ENCODE results near the gene REEP1. TPM values are rescaled to one million over a fixed set of nuclear protein-coding genes. Genes with fewer than 3 reads are reported as not detected.

The REEP1 gene
- total and polyA plus RNA-seq, 2 of the 8 experiments (the other 6 are each of a cell fraction or from before 2014, with no cell fraction given): 0.74 to 1.5 TPM

- Histone ChIP-seq H3K4me2 (ENCODE audit: insufficient read depth in 1 of 2, low read depth in 2 of 2, low read length in 2 of 2) (peak overlapping the region; percentile 82 to 94), H3K27me3 (replicated peaks in 1 of 4; ENCODE audit: control insufficient read depth in 3 of 4, extremely low read depth in 1 of 4, insufficient read depth in 3 of 4, low read length in 3 of 4) (peaks cover 22 to 55% (median 46%) of the 10 kb centered on the region in 4 experiments)
- peak in 1 of 2 experiments; percentile 61 for DNase-seq (ENCODE audit: low read depth in 1 of 2, low spot score in 2 of 2)
- TF ChIP-seq BRCA1 (IDR thresholded peaks at IDR 0.05; ENCODE audit: low read depth, low read length) (no peak), NANOG (IDR thresholded peaks at IDR 0.05; ENCODE audit: insufficient read depth, low read depth, low read length, poor library complexity, severe bottlenecking) (no peak), SP1 (IDR thresholded peaks at IDR 0.05; ENCODE audit: low read depth, low read length) (no peak), CBX8 (IDR thresholded peaks at IDR 0.05; ENCODE audit: borderline replicate concordance, low read depth, low read length) (no peak), EZH2 (IDR thresholded peaks at IDR 0.05; ENCODE audit: low read depth, low read length, severe bottlenecking) (peak; percentile 61), SUZ12 (IDR thresholded peaks at IDR 0.05; ENCODE audit: low read length) (peak; percentile 56), GABPA (IDR thresholded peaks at IDR 0.05; ENCODE audit: borderline replicate concordance, insufficient read depth, low read length) (no peak), KDM4A (IDR thresholded peaks at IDR 0.05; ENCODE audit: low read depth, low read length, severe bottlenecking) (peak; percentile 45), CTBP2 (IDR thresholded peaks at IDR 0.05; ENCODE audit: borderline replicate concordance, insufficient read depth, insufficient read length, low read length) (no peak), BCL11A (IDR thresholded peaks at IDR 0.05; ENCODE audit: low read depth in 2 of 2, low read length in 2 of 2) (no peak), ASH2L (IDR thresholded peaks at IDR 0.05; ENCODE audit: low read length) (no peak), TAF7 (optimal IDR thresholded peaks at IDR 0.05; ENCODE audit: borderline replicate concordance, low read depth, low read length) (no peak), EGR1 (IDR thresholded peaks at IDR 0.05; ENCODE audit: borderline replicate concordance, low read depth, low read length) (no peak)
Observed at GRCh38 chr2:86336675-86337243, 667 bp downstream of the REEP1 start.

More at GRCh38 chr2:86336675-86337243, 667 bp downstream of the REEP1 start:
- H3K9ac ChIP-seq (replicated peaks in 1 of 4; ENCODE audit: extremely low read depth in 1 of 4, low read depth in 3 of 4, low read length in 3 of 4): peak overlapping the region in 1 of 4 experiments; percentile 8; a peak in 1 of 7 replicates
- H3K23me2 ChIP-seq (ENCODE audit: low read depth, low read length): peaks cover 6% of the 10 kb centered on the region
- no peak overlapping the region for H2BK20ac ChIP-seq (ENCODE audit: low read length)
- no peak overlapping the region for H2AFZ ChIP-seq (ENCODE audit: low read length)
- H3K4ac ChIP-seq (replicated peaks; ENCODE audit: insufficient read length, low read depth, low read length): no peak overlapping the region
- peak overlapping the region; percentile 43 to 66 (median 52) for H3K4me3 ChIP-seq (ENCODE audit: extremely low read depth in 1 of 4, insufficient read depth in 2 of 4, low read depth in 3 of 4, low read length in 4 of 4)
- no peak overlapping the region for H3K23ac ChIP-seq (ENCODE audit: insufficient read length)
- H4K20me1 ChIP-seq (replicated peaks in 1 of 2; ENCODE audit: control insufficient read depth in 1 of 2, insufficient read depth in 2 of 2, low read length in 2 of 2): peaks cover 1 to 4% of the 10 kb centered on the region in 2 experiments
- WGBS, 2 experiments (ENCODE audit: extremely low coverage in 1 of 2, insufficient coverage in 1 of 2, insufficient read length in 1 of 2, insufficient replicate concordance in 2 of 2, low coverage in 1 of 2, low lambda C conversion rate in 2 of 2, missing lambda C conversion rate in 1 of 2): 5% methylated on average over 26 of the region's 45 CpGs; no CpG with 5 or more reads in 1 of the 2 experiments
- no peak overlapping the region for H3K18ac ChIP-seq (ENCODE audit: extremely low read depth, low read length)
- H2BK120ac ChIP-seq (replicated peaks; ENCODE audit: low read depth, low read length): no peak overlapping the region
- POLR2A ChIA-PET (ENCODE audit: partially characterized antibody): interaction anchor here (0.6 to 1.4 kb wide), 4 partner anchors 13 to 142 kb away, joined by 3 read pairs; partner anchors contain the start of gene IMMT
- no peaks in the 10 kb centered on the region for H3K79me1 ChIP-seq (ENCODE audit: low read depth, low read length)
- FAIRE-seq: no peak
- H2BK5ac ChIP-seq (ENCODE audit: low read depth, low read length): no peak overlapping the region
- H3K27ac ChIP-seq (ENCODE audit: low read depth, low read length): no peak overlapping the region
- H3K9me3 ChIP-seq (ENCODE audit: insufficient read depth in 2 of 2, low read depth in 1 of 2, low read length in 1 of 2): no peaks in the 10 kb centered on the region
- peaks cover 0 to 3% (median 3%) of the 10 kb centered on the region in 4 experiments; a peak in 5 of 7 replicates for H3K4me1 ChIP-seq (replicated peaks in 1 of 4; ENCODE audit: control insufficient read depth in 3 of 4, insufficient read depth in 4 of 4, low read length in 3 of 4)
- no peak overlapping the region for H3K56ac ChIP-seq (replicated peaks; ENCODE audit: insufficient read length, low read depth, low read length)
- H3K36me3 ChIP-seq (ENCODE audit: control insufficient read depth in 2 of 4, insufficient read depth in 4 of 4, low read length in 3 of 4): no peaks in the 10 kb centered on the region; a peak in 1 of 8 replicates
- H3K79me2 ChIP-seq (ENCODE audit: control insufficient read depth in 1 of 2, insufficient read depth in 2 of 2, low read length in 2 of 2): no peaks in the 10 kb centered on the region
- H2BK12ac ChIP-seq (ENCODE audit: low read depth, low read length): no peak overlapping the region
- CTCF ChIA-PET (ENCODE audit: partially characterized antibody): interaction anchor here (0.6 to 3.0 kb wide), 8 partner anchors 9 to 92 kb away, joined by 3 to 12 read pairs (median 4); no protein-coding TSS in a partner anchor
- H2AK5ac ChIP-seq (ENCODE audit: low read depth, low read length): no peak overlapping the region
- no peak overlapping the region for H4K5ac ChIP-seq (ENCODE audit: insufficient read length, low read depth, low read length)
- H3K14ac ChIP-seq (ENCODE audit: insufficient read length): no peak overlapping the region
- H4K8ac ChIP-seq (ENCODE audit: extremely low read depth, insufficient read depth, low read length): no peak overlapping the region
- H4K91ac ChIP-seq (replicated peaks; ENCODE audit: insufficient read length, low read length): no peak overlapping the region
- no peak overlapping the region for H2BK15ac ChIP-seq (ENCODE audit: low read length)

Measured in H1 (cell line).